Neural cell (in vitro differentiated cells): ENCODE results near the gene CHMP1A.

Experiments
- EP300 ChIP-seq: fragments of 450-650 bp; conservative IDR thresholded peaks from 2 replicates; pipeline ENCODE4 v1.6.1; 2014; ENCODE audit warnings: antibody characterized with exemption, mild to moderate bottlenecking, moderate library complexity; ENCODE audit not compliant: poor library complexity, severe bottlenecking
- EZH2 ChIP-seq: fragments of 200-600, 300-800 bp; shearing (Covaris generic), sonication (generic); IDR thresholded peaks from 2 replicates; pipeline ENCODE4 v1.6.1; 2014; ENCODE audit warnings: antibody characterized with exemption, low read length, borderline replicate concordance, mild to moderate bottlenecking; ENCODE audit not compliant: insufficient read depth, poor library complexity, severe bottlenecking
- POLR2AphosphoS5 ChIP-seq: IDR thresholded peaks from 2 replicates; pipeline ENCODE4 v1.6.1; 2012
- TAF1 ChIP-seq: IDR thresholded peaks from 2 replicates; pipeline ENCODE4 v1.6.1; 2012; ENCODE audit warnings: low read depth
- TF ChIP-seq, protein P1 (sequence below): fragments of 450-650 bp; IDR thresholded peaks from 2 replicates; pipeline ENCODE4 v1.5.1; 2014; ENCODE audit warnings: antibody characterized with exemption, mild to moderate bottlenecking, moderate library complexity; ENCODE audit not compliant: poor library complexity, severe bottlenecking
- TF ChIP-seq, protein P2 (sequence below): IDR thresholded peaks from 2 replicates; pipeline ENCODE4 v1.6.1; 2012; ENCODE audit warnings: borderline replicate concordance

- TF ChIP-seq EZH2 (no peak), EP300 (no peak), TAF1 (no peak), POLR2AphosphoS5 (no peak)
- TF ChIP-seq, protein P1, sequence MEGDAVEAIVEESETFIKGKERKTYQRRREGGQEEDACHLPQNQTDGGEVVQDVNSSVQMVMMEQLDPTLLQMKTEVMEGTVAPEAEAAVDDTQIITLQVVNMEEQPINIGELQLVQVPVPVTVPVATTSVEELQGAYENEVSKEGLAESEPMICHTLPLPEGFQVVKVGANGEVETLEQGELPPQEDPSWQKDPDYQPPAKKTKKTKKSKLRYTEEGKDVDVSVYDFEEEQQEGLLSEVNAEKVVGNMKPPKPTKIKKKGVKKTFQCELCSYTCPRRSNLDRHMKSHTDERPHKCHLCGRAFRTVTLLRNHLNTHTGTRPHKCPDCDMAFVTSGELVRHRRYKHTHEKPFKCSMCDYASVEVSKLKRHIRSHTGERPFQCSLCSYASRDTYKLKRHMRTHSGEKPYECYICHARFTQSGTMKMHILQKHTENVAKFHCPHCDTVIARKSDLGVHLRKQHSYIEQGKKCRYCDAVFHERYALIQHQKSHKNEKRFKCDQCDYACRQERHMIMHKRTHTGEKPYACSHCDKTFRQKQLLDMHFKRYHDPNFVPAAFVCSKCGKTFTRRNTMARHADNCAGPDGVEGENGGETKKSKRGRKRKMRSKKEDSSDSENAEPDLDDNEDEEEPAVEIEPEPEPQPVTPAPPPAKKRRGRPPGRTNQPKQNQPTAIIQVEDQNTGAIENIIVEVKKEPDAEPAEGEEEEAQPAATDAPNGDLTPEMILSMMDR = no peak
- TF ChIP-seq, protein P2, sequence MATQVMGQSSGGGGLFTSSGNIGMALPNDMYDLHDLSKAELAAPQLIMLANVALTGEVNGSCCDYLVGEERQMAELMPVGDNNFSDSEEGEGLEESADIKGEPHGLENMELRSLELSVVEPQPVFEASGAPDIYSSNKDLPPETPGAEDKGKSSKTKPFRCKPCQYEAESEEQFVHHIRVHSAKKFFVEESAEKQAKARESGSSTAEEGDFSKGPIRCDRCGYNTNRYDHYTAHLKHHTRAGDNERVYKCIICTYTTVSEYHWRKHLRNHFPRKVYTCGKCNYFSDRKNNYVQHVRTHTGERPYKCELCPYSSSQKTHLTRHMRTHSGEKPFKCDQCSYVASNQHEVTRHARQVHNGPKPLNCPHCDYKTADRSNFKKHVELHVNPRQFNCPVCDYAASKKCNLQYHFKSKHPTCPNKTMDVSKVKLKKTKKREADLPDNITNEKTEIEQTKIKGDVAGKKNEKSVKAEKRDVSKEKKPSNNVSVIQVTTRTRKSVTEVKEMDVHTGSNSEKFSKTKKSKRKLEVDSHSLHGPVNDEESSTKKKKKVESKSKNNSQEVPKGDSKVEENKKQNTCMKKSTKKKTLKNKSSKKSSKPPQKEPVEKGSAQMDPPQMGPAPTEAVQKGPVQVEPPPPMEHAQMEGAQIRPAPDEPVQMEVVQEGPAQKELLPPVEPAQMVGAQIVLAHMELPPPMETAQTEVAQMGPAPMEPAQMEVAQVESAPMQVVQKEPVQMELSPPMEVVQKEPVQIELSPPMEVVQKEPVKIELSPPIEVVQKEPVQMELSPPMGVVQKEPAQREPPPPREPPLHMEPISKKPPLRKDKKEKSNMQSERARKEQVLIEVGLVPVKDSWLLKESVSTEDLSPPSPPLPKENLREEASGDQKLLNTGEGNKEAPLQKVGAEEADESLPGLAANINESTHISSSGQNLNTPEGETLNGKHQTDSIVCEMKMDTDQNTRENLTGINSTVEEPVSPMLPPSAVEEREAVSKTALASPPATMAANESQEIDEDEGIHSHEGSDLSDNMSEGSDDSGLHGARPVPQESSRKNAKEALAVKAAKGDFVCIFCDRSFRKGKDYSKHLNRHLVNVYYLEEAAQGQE = no peak
Observed at GRCh38 chr16:89613231-89613953, 44.1 kb downstream of the CHMP1A start, which contains the start of gene DPEP1.
